ENCODE measurements around the gene FARP1.
A peak's percentile ranks its signal among the peaks of the same experiment; 100 is the strongest.

Gene FARP1

DNA sequence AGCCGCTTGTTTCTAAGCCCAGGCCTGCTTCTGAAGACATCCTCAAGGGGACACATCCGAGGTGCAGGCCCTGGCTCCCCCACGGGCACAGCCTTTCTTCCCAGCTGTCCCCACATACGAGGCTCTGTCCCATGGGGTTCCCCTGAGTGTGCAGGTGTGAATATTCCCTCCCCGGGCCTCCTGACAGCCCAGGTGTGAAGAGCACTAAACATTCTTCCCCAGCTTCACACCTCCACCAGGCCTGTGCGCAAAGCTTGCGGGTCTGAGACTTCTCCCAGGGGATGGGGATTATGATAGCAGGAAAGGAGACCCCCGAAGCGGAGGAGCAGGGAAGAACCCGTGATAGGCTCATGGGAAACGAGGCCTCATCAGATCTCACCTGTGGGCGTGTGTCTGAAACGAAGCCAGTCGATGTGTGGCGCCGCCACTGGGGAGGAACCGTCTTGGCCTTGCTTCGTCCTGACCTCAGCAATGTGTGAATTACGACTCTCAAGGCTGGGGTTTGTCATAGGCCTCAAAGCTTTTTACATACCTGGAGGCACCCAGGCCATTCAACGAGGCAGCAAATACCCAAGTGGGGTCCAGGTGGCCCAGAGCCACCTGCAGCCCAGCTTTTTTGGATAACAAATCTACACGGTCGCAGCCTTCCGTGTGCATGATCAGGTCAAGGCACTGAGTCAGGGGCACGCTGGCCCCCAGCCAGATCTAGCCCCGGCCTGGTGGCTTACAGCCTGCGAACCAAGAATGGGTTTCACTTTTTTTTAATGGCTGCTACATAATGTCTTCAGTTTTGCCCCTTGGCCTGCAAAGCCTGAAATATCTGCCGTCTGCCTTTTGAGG is 299.7 kb downstream of the FARP1 start:
- no peak for FAIRE-seq
- no peak for DNase-seq (ENCODE audit: insufficient read length, low spot score)

DNA sequence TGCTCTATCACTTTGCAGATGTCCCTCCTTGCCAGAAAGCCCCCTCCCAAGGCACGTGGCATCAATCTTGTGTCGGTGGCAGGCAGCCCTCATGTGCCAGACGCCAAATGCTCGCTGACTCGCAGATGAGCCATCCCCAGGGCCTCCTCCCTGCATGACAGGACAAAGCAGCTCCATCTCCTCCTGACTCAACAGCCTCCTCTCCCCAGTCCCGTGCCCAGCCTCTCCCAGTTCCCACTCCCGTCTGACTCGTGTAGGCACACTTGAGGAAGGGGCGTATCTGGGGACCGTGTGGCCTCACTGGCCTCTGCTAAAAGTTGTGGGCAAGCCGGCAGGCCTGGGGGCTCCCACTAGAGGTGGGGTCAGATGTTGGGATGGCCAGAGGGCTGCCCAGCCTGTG is 300.4 kb downstream of the FARP1 start:
- FAIRE-seq (peak; percentile 82), DNase-seq (ENCODE audit: insufficient read length, low spot score) (peak; percentile 93)
- TF ChIP-seq POLR2A (IDR thresholded peaks at IDR 0.05; ENCODE audit: low read depth, low read length) = no peak

More for the DNA sequence above, 299.7 kb downstream of the FARP1 start:
- no peak for TF ChIP-seq POLR2A (IDR thresholded peaks at IDR 0.05; ENCODE audit: low read depth, low read length)

DNA sequence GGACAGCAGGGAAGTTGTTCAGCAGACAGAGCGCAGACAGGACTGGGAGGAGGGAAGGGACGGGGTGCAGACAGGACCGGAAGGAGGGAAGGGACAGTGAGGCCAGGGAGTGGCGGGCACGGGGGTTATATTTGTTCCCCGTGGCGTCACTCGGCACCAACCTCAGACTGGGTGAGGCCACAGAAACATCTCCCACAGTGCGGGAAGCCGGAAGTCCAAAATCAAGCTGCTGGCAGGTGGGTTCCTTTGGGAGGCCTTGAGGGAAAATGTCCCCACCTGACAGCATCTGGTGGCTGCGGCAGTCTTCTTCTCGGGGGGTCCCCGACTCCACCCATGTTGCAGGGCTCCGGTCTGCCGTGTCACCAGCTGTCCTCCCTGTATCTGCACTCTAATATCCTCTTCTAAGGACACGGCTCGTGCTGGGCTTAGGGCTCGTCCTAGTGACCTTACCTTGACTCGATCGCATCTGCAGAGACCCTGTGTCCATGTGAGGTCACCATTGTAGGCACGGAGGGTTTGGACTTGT is 301.0 kb downstream of the FARP1 start:
- no peak for TF ChIP-seq POLR2A (IDR thresholded peaks at IDR 0.05; ENCODE audit: low read depth, low read length)
- DNase-seq (ENCODE audit: insufficient read length, low spot score) (no peak), FAIRE-seq (no peak)

DNA sequence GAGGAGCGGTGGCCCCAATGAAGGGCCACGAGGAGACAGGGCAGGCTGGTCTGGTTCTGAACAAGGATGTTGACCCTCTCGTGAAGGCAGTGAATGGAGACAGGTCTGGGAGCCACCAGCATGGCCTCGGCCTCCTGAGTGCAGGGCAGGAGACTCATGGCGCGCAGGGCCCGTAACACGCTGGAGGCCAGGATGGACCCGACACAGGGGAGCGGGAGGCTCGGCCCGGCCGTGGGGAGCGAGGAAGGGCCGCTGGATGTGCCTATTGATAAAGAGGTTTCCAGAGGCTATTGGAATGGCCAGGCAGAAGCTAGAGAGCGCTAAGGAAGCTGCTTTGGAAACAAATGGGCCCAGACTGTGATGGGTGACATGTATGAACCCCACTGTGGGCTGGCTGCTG is 301.5 kb downstream of the FARP1 start:
- no peak for FAIRE-seq

DNA sequence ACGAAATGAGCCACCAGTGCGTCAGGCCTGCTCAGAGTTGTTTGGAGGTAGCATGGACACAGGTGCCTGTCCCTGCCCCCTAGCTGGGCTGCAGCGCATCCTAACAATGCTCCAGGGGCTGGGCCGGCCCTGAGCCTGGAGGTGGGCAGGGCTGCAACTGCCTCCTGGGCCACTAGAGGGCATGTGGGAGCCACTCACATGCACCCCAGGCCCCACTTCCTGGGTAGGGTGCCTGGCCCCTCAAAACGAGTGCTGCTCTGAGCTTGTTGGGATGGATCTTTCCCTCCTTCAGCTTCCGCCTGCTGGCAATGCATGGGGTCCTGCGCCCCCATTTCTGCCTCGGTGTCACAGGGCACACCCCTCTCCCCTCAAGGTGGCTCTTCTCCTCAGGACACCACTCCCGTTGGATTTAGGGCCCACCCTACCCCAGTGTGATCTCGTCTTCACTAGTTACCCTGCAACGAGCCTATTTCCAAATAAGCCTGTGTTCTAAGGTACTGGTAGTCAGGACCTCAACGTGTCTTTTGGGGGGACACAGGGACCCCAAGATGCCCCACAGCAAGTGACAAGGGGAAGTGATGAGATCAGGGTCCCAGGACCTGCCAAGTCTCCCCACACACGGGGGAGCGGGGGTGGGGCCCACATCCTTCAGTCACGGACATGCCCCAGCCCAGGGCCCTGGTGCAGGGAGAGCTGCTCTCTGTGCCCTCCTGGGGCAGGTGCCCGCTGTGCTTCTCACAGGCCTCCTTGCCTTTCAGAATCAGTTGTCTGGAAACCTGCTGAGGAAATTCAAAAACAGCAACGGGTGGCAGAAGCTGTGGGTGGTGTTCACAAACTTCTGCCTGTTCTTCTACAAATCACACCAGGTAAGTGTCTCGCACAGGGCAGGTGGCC is 302.7 kb downstream of the FARP1 start:
- DNase-seq (ENCODE audit: insufficient read length, low spot score) (peak; percentile 88), FAIRE-seq (peak; percentile 50)
- no peak for TF ChIP-seq POLR2A (IDR thresholded peaks at IDR 0.05; ENCODE audit: low read depth, low read length)

More for the DNA sequence above, 301.5 kb downstream of the FARP1 start:
- DNase-seq (ENCODE audit: insufficient read length, low spot score) = no peak
- TF ChIP-seq POLR2A (IDR thresholded peaks at IDR 0.05; ENCODE audit: low read depth, low read length) = no peak

DNA sequence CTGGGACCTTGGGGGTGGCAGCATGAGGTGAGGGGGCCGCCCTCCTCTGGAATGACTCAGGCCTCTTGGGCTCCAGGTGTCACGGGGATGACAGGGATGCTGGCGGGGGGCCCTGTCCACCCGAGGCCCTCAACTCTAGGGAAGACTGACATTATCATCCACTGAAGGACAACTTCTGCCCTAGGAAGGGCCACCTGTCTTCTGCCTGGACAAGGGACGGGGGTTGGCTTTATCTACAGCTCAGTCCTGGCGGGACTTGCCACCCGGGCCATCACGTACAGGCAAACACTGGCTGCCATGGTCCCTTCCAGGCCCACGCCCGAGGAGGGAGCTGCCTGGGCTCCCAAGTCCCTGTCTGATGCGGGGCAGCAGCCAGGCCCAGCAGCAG is 303.3 kb downstream of the FARP1 start:
- TF ChIP-seq POLR2A (IDR thresholded peaks at IDR 0.05; ENCODE audit: low read depth, low read length) = no peak
- no peak for DNase-seq (ENCODE audit: insufficient read length, low spot score)
- FAIRE-seq = no peak

DNA sequence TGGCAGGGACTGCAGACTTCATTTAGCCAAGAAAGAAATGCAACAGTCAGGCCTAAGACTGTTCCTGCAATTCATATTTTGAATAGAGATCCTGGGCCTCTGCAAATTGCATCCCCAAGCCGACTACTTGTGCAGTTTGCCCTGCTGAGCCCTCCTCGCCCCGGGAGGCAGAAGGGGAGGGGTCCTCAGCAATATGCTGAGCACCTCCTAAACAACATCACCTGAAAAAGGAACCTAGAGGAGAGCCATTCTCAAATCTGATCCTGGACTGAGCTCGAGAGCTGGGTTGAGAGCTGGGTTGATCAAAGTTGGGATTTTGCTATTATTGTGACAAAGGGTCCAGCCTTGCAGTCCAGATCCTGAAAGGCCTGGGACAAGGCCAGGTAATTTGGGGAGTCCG is 304.2 kb downstream of the FARP1 start:
- FAIRE-seq (no peak), DNase-seq (ENCODE audit: insufficient read length, low spot score) (no peak)
- no peak for TF ChIP-seq POLR2A (IDR thresholded peaks at IDR 0.05; ENCODE audit: low read depth, low read length)

DNA sequence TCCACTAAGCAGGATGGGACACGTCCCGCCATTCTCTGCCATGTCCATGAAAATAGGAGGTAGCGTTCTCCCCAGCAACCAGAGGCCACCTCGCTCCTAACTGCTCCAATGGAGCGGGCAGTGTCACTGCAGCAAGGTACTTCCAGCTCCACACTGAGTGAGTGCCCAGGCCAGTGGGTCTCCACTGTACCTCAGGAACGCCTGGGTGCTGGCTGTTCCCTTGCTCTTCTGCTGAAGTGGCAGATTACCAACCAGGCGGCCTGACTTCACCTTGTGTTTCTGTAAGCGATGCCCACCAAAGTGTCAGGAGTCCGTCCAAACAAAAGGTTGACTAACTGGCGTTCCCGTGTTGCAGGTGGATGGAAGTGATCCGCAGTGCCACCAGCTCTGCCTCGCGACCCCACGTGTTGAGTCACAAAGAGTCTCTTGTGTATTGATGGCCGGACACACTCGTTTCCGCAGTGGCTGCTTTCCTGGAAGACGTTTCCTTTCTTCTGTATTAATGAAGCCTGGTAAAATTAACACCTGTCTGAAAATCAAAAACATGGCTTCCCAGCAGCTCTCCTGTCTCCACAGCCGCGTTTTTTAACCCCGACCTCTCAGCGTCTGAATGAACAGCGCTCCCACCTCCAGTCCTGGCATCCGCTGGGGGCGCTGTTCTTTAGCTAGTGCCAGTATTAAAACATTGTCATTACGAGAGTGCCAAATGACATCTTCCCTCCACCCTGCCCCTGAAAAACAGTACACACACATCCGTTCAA is 305.2 kb downstream of the FARP1 start:
- no peak for FAIRE-seq
- no peak for TF ChIP-seq POLR2A (IDR thresholded peaks at IDR 0.05; ENCODE audit: low read depth, low read length)
- no peak for DNase-seq (ENCODE audit: insufficient read length, low spot score)

DNA sequence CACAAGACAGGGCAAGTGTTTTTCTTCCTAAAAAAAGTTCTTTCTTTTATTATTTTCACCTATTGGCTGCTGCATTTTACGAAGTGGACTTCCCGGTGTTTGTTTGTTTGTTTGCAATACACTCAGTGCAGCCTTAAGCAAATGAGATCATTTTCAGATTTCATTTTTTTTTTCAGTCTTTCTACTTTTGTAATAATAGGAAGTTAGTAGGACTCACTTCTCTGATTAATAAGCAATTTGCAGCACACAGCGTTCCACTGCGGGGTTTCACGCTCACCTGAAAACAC is 305.7 kb downstream of the FARP1 start:
- TF ChIP-seq POLR2A (IDR thresholded peaks at IDR 0.05; ENCODE audit: low read depth, low read length) = no peak
- DNase-seq (ENCODE audit: insufficient read length, low spot score) = no peak
- FAIRE-seq = no peak

DNA sequence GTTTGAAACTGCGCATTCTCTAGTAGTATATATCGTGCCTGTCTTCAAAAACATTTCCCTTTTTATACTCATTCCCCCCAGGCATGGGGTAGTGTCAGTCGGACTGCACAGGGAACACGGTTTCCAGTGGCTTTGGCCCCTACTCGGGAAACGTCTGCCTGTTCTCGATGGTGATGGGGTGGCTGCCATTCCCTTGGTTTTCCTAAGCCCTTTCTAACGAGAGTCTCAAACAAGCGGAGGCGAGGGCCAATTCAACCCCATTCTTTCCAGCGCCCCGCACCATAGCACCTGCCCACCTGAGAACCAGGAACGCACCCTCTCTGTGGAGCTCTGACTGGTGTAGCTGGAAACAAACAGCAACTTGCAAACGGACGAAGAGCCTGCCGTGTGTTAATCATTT is 306.4 kb downstream of the FARP1 start:
- TF ChIP-seq POLR2A (IDR thresholded peaks at IDR 0.05; ENCODE audit: low read depth, low read length) = no peak
- FAIRE-seq = no peak
- no peak for DNase-seq (ENCODE audit: insufficient read length, low spot score)

DNA sequence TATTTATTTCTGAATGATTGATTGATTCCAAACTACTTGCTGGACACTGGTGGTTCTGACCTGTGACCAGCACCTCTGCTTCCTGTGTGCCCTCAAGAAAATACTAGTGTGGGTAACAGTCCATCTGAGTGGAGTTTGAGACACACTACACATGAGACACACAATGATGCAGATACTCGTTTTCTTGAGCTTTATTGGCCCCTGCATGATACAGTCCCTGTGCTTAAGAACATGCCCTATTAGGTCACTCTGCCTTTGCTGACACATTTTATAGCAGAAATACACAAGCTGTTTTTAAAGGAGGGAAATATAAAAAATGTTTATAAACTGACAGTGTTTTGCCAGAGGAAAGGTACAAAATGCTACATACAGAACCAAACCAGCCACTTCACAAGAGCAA is 307.1 kb downstream of the FARP1 start:
- FAIRE-seq (no peak), DNase-seq (ENCODE audit: insufficient read length, low spot score) (no peak)
- no peak for TF ChIP-seq POLR2A (IDR thresholded peaks at IDR 0.05; ENCODE audit: low read depth, low read length)

DNA sequence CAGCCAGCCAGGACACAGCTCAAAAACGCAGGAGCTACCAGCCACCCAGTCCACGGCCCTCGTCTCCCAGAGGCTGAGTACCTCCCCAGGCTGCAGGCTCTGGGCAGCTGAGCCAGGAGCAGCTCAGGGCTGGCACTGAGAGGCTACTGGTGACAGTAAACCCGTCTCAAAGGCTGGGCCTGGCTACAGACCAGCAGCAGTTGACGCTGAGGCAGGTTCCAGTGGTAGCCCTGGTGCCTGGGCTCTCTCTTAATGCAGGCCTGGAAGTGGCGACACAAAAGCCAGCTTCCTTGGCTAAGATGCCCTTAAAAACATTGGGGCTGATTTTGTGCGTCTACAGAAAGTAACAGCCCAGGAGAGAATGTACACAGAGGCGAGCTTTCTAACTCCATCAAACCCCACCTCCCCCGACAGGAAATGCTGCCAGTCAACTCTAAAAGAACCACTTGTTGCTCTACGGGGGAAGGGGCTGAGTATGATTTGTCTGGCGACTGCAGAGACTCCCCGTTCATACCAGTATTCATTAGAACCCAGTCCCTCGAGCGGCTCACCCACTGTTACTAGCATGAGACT is 307.7 kb downstream of the FARP1 start:
- no peak for DNase-seq (ENCODE audit: insufficient read length, low spot score)
- TF ChIP-seq POLR2A (IDR thresholded peaks at IDR 0.05; ENCODE audit: low read depth, low read length) = no peak
- FAIRE-seq = no peak

DNA sequence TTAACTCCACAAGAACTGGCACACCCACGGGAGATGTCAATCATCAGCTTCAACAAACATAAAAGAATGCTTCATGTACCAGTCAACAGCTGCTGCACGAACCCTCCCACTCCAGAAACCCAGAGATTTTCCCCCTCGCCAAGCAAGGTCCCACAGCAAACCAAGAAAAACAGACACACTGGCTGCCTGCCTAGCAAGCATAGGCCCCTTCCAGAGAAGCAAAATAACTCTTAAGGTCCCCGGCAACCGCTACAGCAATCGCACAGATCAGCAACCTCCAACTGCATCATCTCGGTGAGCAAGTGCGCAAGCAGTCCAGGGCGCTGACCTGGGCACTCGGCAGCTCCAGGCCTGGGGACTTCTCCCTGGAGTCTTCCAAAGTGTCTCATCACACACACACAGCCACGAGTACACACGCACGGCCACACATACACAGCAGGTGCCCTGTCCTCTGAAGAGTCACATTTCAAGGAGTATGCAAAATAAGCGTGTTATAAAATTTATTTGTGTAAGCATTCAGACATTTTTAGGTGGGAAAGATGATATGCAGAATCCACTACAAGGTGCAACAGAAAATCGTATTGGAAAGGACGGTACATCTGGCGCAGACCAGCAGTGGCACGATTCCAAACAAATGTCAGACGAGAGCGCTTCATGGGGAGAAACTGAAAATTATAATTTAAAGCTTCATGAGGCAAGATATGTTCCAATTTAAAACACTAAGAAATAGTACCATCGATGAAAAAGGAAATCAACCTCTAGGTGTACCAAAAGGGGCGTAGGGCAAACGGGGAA is 309.0 kb downstream of the FARP1 start:
- FAIRE-seq = no peak
- DNase-seq (ENCODE audit: insufficient read length, low spot score) = no peak
- TF ChIP-seq POLR2A (IDR thresholded peaks at IDR 0.05; ENCODE audit: low read depth, low read length) = no peak
